Cardiac fibroblast (primary cell): ENCODE measurements around the gene PPP1R13L.
A peak's percentile ranks its signal among the peaks of the same experiment; 100 is the strongest.

Experiments
- DNase-seq, 2 donors: peaks; one replicate each; pipeline versions ENCODE4 v3.0.0 to v3.0.0-alpha.2; 2010; ENCODE audit warnings: low read depth in 2 of 2
- H3K4me3 ChIP-seq, 2 donors: replicated peaks in 1 of 2; 1 replicate in 1 of 2; 2 replicates in 1 of 2; pipeline ENCODE4 v1.5.1; 2011; ENCODE audit warnings: low read depth in 2 of 2, low read length in 2 of 2, mild to moderate bottlenecking in 2 of 2, moderate library complexity in 1 of 2
- TF ChIP-seq, protein P1 (sequence below): IDR thresholded peaks from one replicate; pipeline ENCODE4 v1.5.1; 2011; ENCODE audit warnings: low read depth, mild to moderate bottlenecking, low read length, inconsistent platforms

The PPP1R13L gene, protein sequence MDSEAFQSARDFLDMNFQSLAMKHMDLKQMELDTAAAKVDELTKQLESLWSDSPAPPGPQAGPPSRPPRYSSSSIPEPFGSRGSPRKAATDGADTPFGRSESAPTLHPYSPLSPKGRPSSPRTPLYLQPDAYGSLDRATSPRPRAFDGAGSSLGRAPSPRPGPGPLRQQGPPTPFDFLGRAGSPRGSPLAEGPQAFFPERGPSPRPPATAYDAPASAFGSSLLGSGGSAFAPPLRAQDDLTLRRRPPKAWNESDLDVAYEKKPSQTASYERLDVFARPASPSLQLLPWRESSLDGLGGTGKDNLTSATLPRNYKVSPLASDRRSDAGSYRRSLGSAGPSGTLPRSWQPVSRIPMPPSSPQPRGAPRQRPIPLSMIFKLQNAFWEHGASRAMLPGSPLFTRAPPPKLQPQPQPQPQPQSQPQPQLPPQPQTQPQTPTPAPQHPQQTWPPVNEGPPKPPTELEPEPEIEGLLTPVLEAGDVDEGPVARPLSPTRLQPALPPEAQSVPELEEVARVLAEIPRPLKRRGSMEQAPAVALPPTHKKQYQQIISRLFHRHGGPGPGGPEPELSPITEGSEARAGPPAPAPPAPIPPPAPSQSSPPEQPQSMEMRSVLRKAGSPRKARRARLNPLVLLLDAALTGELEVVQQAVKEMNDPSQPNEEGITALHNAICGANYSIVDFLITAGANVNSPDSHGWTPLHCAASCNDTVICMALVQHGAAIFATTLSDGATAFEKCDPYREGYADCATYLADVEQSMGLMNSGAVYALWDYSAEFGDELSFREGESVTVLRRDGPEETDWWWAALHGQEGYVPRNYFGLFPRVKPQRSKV

DNA sequence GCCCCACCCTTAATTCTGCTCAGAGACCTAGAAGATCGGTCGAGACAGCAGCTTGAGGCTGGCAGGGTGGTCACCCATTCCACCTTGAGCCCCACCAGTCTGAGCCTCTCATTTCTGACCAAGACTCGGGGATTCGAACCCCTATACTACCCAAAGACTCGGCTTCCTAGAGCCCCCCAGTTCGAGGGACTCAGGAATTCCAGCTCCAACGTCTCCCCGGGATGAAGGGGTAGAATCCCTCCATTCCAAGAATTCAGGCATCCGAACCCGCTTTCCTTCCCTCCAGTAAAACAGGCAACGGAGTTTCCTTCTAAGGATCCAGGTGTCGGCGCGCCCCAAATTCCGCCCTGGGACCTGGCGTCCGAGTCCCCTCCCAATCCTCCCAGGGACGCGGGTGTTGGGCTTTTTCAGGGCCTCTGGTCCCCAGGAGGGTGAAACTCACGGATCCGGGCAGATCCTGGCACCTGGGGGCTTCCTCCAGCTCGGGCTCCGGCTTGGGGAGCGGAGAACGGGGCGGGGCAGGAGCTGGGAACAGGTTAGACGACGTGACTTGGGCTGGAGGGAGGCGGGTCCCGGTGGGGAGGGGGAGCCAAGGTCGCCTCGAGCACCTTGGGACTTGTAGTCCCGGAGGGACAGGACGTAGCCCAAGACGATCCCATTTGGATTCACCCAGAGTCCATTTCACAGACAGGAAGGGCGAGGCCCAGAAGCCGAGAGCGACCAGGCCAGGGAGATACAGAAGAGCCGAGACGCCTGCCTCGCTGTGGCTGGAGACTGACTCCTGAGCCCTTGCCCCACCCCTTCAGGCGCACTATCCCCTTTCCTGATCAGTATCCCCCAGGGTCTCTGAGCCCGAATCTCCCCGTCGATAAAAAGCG is at the start of gene PPP1R13L:
TSS of gene PPP1R13L (minus strand) at position 513 of the 878 bp plus-strand sequence. CDS start 6,751 bp downstream, outside the sequence.
- peak; percentile 80 to 90 for DNase-seq
- H3K4me3 ChIP-seq = peak within 1 kb of the TSS; percentile 93 to 97
- TF ChIP-seq, protein P1, sequence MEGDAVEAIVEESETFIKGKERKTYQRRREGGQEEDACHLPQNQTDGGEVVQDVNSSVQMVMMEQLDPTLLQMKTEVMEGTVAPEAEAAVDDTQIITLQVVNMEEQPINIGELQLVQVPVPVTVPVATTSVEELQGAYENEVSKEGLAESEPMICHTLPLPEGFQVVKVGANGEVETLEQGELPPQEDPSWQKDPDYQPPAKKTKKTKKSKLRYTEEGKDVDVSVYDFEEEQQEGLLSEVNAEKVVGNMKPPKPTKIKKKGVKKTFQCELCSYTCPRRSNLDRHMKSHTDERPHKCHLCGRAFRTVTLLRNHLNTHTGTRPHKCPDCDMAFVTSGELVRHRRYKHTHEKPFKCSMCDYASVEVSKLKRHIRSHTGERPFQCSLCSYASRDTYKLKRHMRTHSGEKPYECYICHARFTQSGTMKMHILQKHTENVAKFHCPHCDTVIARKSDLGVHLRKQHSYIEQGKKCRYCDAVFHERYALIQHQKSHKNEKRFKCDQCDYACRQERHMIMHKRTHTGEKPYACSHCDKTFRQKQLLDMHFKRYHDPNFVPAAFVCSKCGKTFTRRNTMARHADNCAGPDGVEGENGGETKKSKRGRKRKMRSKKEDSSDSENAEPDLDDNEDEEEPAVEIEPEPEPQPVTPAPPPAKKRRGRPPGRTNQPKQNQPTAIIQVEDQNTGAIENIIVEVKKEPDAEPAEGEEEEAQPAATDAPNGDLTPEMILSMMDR = no peak

DNA sequence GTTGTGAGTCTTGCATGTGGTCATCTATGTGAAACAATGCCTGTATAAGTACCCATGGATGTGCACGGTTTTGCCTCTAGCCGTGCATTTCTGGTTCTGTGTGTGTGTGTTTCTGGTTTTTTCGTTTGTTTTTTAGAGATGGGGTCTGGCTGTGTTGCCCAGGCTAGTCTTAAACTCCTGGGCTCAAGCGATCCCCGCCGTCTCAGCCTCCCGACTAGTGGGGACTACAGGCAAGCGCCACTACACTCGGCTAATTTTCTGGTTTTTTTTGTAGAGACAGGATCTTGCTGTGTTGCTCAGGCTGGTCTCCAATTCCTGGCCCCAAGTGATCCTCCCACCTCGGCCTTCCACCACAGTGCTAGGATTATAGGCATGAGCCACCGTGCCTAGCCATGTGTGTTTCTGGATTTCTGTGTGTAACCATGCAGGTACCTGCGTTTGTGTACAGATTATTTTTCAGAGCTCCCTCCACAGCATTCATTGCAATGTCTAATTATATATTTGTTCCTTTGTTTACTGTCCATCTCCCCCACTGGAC is 47.0 kb upstream of the PPP1R13L start:
- TF ChIP-seq, protein P1 = no peak
- no peak for DNase-seq
- H3K4me3 ChIP-seq = no peak overlapping the region

DNA sequence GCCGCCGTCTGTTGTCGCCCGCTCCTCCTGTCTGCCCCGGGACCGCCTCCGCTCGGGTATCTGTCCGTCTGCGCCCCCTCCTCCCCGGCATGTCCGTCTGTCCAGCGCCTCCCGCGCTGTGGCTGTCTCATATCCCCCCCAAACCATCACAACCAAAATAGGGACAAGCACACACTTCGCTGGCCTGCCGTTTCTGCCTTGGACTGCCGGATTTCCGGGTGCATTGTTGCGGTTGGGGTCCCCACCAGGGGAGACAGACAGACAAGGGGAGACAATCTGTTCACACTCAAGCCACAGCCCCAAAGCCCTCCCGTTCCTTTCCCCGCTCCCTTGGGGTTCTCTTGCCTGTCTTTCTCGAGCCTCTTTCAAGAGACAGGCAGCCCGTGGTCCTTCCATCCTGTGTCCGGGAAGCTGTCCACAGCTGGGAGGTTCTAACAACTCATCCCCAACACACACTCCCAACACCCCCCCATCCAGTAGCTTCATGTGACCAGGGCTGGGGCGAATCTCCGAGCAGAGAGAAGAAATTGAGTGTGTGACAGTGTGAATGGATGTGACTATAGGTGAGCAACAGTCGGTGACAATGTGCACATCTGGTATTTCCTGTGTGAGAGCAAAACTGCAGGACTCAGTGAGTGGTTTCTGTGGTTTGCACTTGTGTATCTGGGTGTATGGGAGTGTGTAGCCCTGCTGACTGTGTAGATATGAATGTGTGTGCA is 46.4 kb upstream of the PPP1R13L start:
- peak; percentile 69 to 76 for DNase-seq
- H3K4me3 ChIP-seq = peak overlapping the region; percentile 62 to 70
- TF ChIP-seq, protein P1 = no peak

DNA sequence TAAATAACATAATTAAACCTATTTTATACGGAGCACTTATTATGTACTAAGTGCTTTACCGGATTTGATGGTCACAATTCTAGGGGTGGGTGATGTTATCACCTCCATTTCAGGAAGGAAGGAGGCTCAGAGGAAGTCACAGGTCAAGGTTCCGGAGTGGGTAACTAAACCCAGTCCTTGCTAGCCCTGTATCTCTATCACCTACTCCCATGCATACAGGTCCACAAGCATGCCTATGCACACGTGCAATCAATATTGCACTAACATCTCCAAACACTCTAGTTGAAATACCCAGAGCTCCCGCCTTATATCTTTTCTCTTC is 45.1 kb upstream of the PPP1R13L start:
- DNase-seq = no peak
- H3K4me3 ChIP-seq = peak overlapping the region; percentile 44 to 53
- TF ChIP-seq, protein P1 = no peak

DNA sequence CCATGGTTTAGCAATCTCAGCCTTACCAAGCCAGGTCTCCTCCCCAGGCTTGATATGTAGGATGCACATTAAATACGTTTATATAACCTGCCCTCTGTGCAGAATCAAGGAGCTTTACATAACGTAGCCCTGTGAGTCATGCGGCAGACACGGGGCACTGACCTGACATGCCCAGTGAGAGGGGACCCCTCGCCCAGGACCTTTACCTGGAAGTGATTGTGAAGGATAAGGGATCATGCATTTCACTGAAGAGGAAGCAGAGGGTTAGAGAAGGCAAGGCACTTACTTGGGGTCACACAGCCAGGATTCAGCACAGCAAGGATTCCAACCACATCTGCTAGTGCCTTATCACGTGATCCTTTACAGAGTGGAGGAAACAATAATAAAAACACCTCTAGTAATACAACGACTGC is 44.0 kb upstream of the PPP1R13L start:
- TF ChIP-seq, protein P1 = no peak

DNA sequence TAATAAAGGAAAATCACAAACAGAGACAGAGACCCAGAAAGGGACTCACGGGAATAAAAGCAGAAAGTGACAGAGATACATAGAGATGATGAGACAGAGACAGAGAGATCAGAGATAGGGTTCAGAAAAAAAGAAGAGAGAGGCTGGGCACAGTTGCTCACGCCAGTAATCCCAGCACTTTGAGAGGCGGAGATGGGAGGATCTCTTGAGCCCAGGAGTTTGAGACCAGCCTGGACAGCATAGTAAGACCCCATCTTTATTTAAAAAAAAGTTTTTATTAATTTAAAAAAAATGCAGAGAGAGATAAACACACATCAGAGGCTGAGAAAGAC is 43.5 kb upstream of the PPP1R13L start:
- TF ChIP-seq, protein P1 = no peak

More for the DNA sequence above, 44.0 kb upstream of the PPP1R13L start:
- DNase-seq = no peak
- no peak overlapping the region for H3K4me3 ChIP-seq

More for the DNA sequence above, 43.5 kb upstream of the PPP1R13L start:
- no peak for DNase-seq
- H3K4me3 ChIP-seq = no peak overlapping the region
